ENCODE measurements around the gene ATP6V0C. TPM values are rescaled to one million over a fixed set of nuclear protein-coding genes. Genes with fewer than 3 reads are reported as not detected.
A peak's percentile ranks its signal among the peaks of the same experiment; 100 is the strongest.

ATP6V0C gene
- total and polyA plus RNA-seq, 2 of the 13 experiments (the other 11 are each of a cell fraction or from before 2014, with no cell fraction given), result 10.4 to 20.1 TPM

DNA sequence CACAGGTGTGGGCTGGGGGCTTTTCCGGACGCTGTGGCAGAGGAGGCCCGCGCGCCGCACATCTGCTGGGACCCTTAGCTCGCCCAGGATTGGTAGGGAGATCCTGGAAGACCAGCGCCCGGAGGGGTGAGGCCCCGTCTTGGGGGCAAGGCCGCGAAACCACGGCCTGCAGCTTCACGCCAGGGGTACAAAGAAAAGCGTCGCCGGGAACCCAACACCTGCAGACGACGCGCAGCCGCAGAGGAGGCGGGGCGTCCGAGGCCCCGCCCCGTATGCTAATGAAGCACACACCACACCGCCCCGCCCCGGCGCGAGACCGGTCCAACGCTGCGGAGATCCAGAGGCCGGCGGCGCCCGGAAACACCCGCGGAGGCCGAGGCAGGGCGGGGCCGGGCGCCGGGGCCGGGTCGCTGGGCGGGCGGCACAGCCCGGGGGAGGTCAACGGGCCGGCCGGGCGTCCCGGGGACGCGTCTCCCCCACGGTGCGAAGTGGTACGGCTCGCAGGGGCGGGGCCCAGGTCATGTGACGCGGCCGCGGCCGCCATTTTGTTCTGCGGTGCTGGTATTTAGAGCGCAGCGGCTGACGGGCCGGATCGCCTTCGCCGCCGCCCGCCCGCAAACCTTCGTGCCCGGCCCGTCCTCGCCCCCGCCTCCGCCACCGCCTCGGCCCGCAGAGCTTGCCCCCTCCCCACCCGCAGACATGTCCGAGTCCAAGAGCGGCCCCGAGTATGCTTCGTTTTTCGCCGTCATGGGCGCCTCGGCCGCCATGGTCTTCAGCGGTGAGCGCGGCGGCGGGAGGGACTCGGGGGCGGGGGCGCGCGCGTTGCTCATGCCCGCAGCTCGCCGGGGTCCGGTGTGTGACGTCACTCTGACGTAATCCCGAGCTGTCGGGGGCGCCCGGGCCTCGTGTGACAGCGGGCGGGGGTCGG lies at the start of gene ATP6V0C (continued):
- TF ChIP-seq, protein P1, sequence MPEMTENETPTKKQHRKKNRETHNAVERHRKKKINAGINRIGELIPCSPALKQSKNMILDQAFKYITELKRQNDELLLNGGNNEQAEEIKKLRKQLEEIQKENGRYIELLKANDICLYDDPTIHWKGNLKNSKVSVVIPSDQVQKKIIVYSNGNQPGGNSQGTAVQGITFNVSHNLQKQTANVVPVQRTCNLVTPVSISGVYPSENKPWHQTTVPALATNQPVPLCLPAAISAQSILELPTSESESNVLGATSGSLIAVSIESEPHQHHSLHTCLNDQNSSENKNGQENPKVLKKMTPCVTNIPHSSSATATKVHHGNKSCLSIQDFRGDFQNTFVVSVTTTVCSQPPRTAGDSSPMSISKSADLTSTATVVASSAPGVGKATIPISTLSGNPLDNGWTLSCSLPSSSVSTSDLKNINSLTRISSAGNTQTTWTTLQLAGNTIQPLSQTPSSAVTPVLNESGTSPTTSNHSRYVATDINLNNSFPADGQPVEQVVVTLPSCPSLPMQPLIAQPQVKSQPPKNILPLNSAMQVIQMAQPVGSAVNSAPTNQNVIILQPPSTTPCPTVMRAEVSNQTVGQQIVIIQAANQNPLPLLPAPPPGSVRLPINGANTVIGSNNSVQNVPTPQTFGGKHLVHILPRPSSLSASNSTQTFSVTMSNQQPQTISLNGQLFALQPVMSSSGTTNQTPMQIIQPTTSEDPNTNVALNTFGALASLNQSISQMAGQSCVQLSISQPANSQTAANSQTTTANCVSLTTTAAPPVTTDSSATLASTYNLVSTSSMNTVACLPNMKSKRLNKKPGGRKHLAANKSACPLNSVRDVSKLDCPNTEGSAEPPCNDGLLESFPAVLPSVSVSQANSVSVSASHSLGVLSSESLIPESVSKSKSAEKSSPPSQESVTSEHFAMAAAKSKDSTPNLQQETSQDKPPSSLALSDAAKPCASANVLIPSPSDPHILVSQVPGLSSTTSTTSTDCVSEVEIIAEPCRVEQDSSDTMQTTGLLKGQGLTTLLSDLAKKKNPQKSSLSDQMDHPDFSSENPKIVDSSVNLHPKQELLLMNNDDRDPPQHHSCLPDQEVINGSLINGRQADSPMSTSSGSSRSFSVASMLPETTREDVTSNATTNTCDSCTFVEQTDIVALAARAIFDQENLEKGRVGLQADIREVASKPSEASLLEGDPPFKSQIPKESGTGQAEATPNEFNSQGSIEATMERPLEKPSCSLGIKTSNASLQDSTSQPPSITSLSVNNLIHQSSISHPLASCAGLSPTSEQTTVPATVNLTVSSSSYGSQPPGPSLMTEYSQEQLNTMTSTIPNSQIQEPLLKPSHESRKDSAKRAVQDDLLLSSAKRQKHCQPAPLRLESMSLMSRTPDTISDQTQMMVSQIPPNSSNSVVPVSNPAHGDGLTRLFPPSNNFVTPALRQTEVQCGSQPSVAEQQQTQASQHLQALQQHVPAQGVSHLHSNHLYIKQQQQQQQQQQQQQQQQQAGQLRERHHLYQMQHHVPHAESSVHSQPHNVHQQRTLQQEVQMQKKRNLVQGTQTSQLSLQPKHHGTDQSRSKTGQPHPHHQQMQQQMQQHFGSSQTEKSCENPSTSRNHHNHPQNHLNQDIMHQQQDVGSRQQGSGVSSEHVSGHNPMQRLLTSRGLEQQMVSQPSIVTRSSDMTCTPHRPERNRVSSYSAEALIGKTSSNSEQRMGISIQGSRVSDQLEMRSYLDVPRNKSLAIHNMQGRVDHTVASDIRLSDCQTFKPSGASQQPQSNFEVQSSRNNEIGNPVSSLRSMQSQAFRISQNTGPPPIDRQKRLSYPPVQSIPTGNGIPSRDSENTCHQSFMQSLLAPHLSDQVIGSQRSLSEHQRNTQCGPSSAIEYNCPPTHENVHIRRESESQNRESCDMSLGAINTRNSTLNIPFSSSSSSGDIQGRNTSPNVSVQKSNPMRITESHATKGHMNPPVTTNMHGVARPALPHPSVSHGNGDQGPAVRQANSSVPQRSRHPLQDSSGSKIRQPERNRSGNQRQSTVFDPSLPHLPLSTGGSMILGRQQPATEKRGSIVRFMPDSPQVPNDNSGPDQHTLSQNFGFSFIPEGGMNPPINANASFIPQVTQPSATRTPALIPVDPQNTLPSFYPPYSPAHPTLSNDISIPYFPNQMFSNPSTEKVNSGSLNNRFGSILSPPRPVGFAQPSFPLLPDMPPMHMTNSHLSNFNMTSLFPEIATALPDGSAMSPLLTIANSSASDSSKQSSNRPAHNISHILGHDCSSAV (CRISPR knock-in tag; IDR thresholded peaks at IDR 0.05; ENCODE audit: borderline replicate concordance), result no peak
- TF ChIP-seq SOX13 (IDR thresholded peaks at IDR 0.05) (no peak), SOX13 (CRISPR knock-in tag; conservative IDR thresholded peaks at IDR 0.05 in 1 of 2, IDR thresholded peaks at IDR 0.05 in 1 of 2) (no peak), ZNF839 (CRISPR knock-in tag; IDR thresholded peaks at IDR 0.05; ENCODE audit: borderline replicate concordance) (no peak; the same call in 1 of the 2 replicates), BRCA1 (CRISPR knock-in tag; IDR thresholded peaks at IDR 0.05) (0 out of 2 replicates have a peak, but pooled peaks have one; percentile 32), ZFP37 (CRISPR knock-in tag; IDR thresholded peaks at IDR 0.05; ENCODE audit: borderline replicate concordance) (no peak), SMC3 (IDR thresholded peaks at IDR 0.05; ENCODE audit: low read length) (no peak), NFIC (IDR thresholded peaks at IDR 0.05; ENCODE audit: low read length) (no peak), HNRNPUL1 (IDR thresholded peaks at IDR 0.05; ENCODE audit: low read depth, low read length) (no peak), ZSCAN25 (CRISPR knock-in tag; IDR thresholded peaks at IDR 0.05) (no peak; the same call in 1 of the 2 replicates), ZKSCAN5 (CRISPR knock-in tag; IDR thresholded peaks at IDR 0.05) (no peak), ASH2L (IDR thresholded peaks at IDR 0.05; ENCODE audit: insufficient read length, low read depth, low read length) (peak; percentile 68)
- TF ChIP-seq, protein P2, sequence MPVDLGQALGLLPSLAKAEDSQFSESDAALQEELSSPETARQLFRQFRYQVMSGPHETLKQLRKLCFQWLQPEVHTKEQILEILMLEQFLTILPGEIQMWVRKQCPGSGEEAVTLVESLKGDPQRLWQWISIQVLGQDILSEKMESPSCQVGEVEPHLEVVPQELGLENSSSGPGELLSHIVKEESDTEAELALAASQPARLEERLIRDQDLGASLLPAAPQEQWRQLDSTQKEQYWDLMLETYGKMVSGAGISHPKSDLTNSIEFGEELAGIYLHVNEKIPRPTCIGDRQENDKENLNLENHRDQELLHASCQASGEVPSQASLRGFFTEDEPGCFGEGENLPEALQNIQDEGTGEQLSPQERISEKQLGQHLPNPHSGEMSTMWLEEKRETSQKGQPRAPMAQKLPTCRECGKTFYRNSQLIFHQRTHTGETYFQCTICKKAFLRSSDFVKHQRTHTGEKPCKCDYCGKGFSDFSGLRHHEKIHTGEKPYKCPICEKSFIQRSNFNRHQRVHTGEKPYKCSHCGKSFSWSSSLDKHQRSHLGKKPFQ (CRISPR knock-in tag; IDR thresholded peaks at IDR 0.05; ENCODE audit: insufficient replicate concordance), result no peak
- TF ChIP-seq, protein P3, sequence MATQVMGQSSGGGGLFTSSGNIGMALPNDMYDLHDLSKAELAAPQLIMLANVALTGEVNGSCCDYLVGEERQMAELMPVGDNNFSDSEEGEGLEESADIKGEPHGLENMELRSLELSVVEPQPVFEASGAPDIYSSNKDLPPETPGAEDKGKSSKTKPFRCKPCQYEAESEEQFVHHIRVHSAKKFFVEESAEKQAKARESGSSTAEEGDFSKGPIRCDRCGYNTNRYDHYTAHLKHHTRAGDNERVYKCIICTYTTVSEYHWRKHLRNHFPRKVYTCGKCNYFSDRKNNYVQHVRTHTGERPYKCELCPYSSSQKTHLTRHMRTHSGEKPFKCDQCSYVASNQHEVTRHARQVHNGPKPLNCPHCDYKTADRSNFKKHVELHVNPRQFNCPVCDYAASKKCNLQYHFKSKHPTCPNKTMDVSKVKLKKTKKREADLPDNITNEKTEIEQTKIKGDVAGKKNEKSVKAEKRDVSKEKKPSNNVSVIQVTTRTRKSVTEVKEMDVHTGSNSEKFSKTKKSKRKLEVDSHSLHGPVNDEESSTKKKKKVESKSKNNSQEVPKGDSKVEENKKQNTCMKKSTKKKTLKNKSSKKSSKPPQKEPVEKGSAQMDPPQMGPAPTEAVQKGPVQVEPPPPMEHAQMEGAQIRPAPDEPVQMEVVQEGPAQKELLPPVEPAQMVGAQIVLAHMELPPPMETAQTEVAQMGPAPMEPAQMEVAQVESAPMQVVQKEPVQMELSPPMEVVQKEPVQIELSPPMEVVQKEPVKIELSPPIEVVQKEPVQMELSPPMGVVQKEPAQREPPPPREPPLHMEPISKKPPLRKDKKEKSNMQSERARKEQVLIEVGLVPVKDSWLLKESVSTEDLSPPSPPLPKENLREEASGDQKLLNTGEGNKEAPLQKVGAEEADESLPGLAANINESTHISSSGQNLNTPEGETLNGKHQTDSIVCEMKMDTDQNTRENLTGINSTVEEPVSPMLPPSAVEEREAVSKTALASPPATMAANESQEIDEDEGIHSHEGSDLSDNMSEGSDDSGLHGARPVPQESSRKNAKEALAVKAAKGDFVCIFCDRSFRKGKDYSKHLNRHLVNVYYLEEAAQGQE (IDR thresholded peaks at IDR 0.05; ENCODE audit: borderline replicate concordance in 1 of 2, low read depth in 1 of 2, low read length in 2 of 2), result peak in 1 of 2 experiments; percentile 41; a peak in 1 of 4 replicates
